ENCODE measurements around the gene RPL22L1.
"Not testable (repeated sequence)": the region's sequence is repeated elsewhere in the genome, so short reads cannot be mapped to it uniquely, and the experiment has no call there.

Gene RPL22L1

DNA sequence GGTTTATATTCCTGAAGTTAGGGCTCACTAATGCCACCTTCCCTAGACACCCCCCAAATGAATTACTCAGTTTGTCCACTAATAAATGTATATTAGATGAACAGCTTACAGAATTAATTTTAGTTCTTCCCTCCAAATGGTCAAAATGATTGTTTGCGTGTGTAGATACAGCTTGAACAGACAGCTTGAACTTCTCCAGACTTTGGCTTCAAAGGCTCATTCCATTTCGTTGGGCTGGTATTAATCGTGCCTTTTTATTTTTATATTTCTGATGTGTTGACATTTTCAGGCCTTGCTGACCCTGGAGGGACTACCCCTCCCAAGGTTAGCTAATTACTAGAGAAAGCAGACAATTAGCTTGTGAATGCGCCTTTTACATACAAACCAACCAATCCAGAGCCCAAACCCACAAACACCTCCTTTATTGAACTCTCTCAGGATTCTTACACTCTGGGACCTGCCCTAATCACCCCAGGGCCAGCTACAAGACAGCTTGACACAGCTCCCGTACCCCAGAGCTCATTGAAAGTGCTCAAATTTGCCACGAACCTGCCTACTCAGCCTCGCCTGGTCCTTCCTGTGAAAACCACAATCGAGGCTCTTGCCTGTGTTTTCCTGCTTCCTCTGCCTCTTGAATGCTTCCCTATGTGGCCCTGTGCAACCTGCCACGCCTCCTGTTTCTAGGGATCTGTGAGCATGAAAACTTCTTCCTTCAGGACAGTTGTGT lies 40.3 kb downstream of the RPL22L1 start:
- DNase-seq (ENCODE audit: low read depth in 2 of 2): no peak

DNA sequence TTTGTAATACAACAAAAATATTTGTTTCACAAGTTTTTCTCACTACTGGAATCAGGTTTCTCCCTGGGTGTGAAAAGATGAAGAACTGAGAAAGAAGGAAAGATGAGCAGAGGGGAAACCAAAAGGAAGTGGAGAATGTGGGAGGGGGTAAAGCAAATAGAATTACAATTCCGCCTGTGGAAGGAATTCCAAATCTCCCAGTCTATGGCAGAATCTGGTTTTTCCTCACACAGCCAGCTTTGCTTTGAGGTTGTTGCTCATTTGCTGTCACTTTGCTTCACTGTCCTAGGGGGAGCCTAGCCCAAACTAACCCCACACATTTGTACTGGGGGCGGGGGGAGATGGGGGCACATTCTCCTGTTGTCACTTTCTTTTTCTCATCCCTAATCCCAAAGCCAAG lies 43.9 kb downstream of the RPL22L1 start:
- no peak for DNase-seq (ENCODE audit: low read depth in 2 of 2)

DNA sequence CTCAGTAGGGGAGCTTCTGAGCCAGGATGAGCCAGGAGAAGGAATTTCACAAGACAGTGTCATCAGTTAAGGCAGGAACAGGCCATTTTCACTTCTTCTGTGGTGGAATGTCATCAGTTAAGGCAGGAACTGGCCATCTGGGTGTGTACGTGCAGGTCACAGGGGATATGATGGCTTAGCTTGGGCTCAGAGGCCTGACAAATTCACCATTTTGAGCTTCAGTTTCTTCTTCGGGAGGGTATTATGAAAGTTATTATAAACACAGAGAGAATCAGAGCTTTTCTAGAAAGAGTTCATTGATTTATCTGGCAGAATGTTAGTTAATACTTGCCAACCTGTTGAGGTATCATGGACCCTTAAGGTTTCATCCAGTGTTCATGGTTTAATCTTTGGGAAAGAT lies 46.4 kb downstream of the RPL22L1 start:
- not testable (repeated sequence) for DNase-seq (ENCODE audit: low read depth in 2 of 2)

DNA sequence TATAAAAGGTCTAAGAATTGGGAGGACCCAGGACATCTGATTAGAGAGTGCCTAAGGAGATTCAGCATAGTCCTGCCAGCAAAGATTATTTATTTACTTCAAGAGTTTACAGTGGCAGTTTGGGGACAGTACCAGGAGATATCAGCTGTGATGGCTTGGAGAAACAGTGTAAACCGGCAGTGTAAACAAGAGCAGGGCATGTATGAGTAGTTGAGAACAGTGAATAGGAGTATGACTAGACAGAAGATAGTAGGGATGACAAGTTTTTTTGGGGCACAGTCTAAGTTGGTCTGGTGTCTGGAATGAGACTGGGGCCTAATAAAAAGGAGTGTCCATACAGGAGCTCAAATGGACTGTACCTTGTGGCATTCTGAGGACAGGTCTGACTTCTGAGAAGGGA lies 51.7 kb downstream of the RPL22L1 start:
- not testable (repeated sequence) for DNase-seq (ENCODE audit: low read depth in 2 of 2)

GRCh38 chr3:170817471-170817870 lies 52.5 kb downstream of the RPL22L1 start:
- DNase-seq (ENCODE audit: low read depth in 2 of 2): not testable (repeated sequence)

DNA sequence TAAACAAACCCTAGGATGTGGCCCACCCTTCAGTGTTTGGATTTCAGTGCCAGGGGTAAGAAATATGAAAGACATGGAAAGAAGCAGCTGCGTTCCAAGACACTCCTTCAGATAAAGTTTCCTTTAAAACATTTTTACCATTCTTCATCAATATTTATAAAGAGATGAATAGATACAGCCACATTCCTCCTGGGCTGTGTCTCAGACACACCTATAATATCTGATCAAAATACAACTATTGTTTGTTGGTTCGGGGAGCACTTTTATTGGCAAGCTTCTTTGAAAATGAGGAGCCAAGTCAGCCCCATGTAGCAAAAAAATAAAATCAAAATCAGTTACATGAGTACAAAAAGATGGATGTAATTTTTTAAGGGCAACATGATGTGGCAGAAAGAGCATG lies 53.2 kb downstream of the RPL22L1 start:
- no peak for DNase-seq (ENCODE audit: low read depth in 2 of 2)

DNA sequence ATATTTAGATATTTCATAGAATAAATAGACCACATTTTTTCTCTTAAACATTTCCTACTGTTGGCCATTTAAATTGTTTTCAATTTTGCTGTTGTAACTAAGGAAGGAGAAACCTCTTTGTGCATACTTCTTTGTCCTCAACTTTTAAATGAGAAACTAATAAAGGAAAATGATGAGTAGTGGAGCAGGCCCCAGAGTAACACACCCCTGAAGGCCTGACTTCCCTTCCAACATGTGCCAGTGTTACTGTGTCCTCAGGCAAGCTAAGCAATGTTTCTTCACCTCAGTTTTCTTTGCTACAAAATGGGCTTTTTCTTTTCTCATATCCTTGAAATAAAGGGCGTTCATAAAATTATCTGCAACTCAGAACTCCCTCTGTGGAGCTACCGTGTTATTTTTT lies 53.7 kb downstream of the RPL22L1 start:
- DNase-seq (ENCODE audit: low read depth in 2 of 2): no peak

GRCh38 chr3:170815936-170816335 lies 54.1 kb downstream of the RPL22L1 start:
- no peak for DNase-seq (ENCODE audit: low read depth in 2 of 2)

DNA sequence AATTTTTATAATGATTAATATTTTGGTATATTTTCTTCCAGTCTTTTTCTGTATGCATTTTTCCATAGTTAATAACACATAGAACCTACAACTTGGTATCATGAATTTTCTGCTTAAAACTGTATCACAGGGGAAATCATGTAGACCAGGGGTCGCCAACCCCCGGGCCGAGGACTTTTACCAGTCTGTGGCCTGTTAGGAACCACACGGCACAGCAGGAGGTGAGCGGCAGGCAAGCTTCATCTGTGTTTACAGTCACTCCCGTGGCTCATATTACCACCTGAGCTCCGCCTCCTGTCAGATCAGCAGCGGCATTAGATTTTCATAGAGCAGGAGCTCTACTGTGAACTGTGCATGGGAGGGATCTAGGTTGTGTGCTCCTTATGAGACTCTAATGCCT lies 54.7 kb downstream of the RPL22L1 start:
- DNase-seq (ENCODE audit: low read depth in 2 of 2): no peak
